ENCODE data around the gene ANKRD13B. TPM values are rescaled to one million over a fixed set of nuclear protein-coding genes. Genes with fewer than 3 reads are reported as not detected.

Gene ANKRD13B
- total and polyA plus RNA-seq, 2 of the 13 experiments (the other 11 are each of a cell fraction or from before 2014, with no cell fraction given) = 1.7 to 1.8 TPM

DNA sequence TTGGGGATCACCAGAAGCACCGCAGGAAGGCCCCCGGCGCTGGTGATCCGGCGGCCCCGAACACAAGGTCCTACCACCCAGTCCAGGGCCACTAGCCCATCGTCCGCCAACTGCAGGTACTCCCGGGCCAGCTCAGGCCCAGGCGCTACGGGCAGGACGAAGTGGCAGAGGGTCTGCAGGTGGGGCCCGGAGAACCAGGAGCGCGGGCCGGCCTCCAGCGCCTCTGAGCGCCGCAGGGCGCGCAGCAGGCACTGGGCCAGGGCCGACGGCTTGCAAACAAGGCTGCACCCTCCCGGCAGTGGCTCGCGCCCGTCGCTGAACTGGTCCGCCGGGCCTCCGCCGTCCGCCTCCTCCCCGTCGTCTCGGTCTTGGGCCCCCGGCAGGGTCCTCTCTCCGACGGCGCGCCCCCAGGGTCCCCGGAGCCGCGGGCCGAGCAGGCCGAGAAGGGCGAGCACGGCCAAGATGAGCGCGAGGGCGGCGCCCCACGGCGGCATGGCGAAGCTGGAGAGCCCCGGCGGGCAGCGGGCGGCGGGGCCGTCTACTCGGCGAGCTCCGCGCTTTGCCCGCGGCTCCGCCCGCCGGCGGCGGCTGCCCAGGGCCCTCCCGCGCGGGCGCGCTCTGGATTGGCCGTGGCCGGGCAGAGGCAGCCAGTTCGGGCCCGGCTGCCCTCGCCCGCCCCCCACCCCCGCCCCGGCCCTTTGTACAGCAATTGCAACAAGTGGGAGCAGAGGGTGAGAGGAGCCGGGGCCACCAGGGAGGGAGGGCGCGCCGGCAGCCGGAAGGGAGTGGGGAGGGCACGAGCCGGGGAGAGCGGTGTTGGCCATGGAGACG lies 26.2 kb upstream of the ANKRD13B start, which contains the start of gene ABHD15 (continued):
- TF ChIP-seq, protein P1, sequence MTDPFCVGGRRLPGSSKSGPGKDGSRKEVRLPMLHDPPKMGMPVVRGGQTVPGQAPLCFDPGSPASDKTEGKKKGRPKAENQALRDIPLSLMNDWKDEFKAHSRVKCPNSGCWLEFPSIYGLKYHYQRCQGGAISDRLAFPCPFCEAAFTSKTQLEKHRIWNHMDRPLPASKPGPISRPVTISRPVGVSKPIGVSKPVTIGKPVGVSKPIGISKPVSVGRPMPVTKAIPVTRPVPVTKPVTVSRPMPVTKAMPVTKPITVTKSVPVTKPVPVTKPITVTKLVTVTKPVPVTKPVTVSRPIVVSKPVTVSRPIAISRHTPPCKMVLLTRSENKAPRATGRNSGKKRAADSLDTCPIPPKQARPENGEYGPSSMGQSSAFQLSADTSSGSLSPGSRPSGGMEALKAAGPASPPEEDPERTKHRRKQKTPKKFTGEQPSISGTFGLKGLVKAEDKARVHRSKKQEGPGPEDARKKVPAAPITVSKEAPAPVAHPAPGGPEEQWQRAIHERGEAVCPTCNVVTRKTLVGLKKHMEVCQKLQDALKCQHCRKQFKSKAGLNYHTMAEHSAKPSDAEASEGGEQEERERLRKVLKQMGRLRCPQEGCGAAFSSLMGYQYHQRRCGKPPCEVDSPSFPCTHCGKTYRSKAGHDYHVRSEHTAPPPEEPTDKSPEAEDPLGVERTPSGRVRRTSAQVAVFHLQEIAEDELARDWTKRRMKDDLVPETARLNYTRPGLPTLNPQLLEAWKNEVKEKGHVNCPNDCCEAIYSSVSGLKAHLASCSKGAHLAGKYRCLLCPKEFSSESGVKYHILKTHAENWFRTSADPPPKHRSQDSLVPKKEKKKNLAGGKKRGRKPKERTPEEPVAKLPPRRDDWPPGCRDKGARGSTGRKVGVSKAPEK (CRISPR knock-in tag; IDR thresholded peaks at IDR 0.05; ENCODE audit: borderline replicate concordance) = no peak
- TF ChIP-seq, protein P2, sequence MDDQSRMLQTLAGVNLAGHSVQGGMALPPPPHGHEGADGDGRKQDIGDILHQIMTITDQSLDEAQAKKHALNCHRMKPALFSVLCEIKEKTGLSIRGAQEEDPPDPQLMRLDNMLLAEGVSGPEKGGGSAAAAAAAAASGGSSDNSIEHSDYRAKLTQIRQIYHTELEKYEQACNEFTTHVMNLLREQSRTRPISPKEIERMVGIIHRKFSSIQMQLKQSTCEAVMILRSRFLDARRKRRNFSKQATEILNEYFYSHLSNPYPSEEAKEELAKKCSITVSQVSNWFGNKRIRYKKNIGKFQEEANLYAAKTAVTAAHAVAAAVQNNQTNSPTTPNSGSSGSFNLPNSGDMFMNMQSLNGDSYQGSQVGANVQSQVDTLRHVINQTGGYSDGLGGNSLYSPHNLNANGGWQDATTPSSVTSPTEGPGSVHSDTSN (CRISPR knock-in tag; IDR thresholded peaks at IDR 0.05; ENCODE audit: borderline replicate concordance) = no peak
- TF ChIP-seq ATAD3A (CRISPR knock-in tag; IDR thresholded peaks at IDR 0.05) (no peak), FOXC1 (CRISPR knock-in tag; IDR thresholded peaks at IDR 0.05; ENCODE audit: borderline replicate concordance) (no peak; the same call in 1 of the 2 replicates), RFX5 (IDR thresholded peaks at IDR 0.05; ENCODE audit: low read depth, low read length) (no peak), ZFP37 (CRISPR knock-in tag; IDR thresholded peaks at IDR 0.05; ENCODE audit: borderline replicate concordance) (no peak), KLF16 (CRISPR knock-in tag; IDR thresholded peaks at IDR 0.05) (0 out of 4 replicates have a peak, but pooled peaks of 1 of the 2 experiments have one; percentile 49), ZMAT3 (CRISPR knock-in tag; conservative IDR thresholded peaks at IDR 0.05) (peak; percentile 53; the same call in 1 of the 2 replicates), TAF15 (IDR thresholded peaks at IDR 0.05; ENCODE audit: low read depth, low read length, poor library complexity, severe bottlenecking) (no peak)
- TF ChIP-seq, protein P3, sequence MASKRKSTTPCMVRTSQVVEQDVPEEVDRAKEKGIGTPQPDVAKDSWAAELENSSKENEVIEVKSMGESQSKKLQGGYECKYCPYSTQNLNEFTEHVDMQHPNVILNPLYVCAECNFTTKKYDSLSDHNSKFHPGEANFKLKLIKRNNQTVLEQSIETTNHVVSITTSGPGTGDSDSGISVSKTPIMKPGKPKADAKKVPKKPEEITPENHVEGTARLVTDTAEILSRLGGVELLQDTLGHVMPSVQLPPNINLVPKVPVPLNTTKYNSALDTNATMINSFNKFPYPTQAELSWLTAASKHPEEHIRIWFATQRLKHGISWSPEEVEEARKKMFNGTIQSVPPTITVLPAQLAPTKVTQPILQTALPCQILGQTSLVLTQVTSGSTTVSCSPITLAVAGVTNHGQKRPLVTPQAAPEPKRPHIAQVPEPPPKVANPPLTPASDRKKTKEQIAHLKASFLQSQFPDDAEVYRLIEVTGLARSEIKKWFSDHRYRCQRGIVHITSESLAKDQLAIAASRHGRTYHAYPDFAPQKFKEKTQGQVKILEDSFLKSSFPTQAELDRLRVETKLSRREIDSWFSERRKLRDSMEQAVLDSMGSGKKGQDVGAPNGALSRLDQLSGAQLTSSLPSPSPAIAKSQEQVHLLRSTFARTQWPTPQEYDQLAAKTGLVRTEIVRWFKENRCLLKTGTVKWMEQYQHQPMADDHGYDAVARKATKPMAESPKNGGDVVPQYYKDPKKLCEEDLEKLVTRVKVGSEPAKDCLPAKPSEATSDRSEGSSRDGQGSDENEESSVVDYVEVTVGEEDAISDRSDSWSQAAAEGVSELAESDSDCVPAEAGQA (IDR thresholded peaks at IDR 0.05; ENCODE audit: low read depth) = no peak
- TF ChIP-seq, protein P3 (CRISPR knock-in tag; IDR thresholded peaks at IDR 0.05; ENCODE audit: borderline replicate concordance) = no peak
- TF ChIP-seq, protein P4, sequence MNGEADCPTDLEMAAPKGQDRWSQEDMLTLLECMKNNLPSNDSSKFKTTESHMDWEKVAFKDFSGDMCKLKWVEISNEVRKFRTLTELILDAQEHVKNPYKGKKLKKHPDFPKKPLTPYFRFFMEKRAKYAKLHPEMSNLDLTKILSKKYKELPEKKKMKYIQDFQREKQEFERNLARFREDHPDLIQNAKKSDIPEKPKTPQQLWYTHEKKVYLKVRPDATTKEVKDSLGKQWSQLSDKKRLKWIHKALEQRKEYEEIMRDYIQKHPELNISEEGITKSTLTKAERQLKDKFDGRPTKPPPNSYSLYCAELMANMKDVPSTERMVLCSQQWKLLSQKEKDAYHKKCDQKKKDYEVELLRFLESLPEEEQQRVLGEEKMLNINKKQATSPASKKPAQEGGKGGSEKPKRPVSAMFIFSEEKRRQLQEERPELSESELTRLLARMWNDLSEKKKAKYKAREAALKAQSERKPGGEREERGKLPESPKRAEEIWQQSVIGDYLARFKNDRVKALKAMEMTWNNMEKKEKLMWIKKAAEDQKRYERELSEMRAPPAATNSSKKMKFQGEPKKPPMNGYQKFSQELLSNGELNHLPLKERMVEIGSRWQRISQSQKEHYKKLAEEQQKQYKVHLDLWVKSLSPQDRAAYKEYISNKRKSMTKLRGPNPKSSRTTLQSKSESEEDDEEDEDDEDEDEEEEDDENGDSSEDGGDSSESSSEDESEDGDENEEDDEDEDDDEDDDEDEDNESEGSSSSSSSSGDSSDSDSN (CRISPR knock-in tag; IDR thresholded peaks at IDR 0.05) = peak; percentile 78

All from HepG2 (cell line).